Gastroesophageal sphincter (tissue), 4 donors: ENCODE data around the gene RALGAPB. TPM values are rescaled to one million over a fixed set of nuclear protein-coding genes. Genes with fewer than 3 reads are reported as not detected.

Experiments
- ATAC-seq: fragments of 150-250 bp; one replicate; pipeline ENCODE4 v1.9.1; 2016; ENCODE audit warnings: mild to moderate bottlenecking, moderate library complexity
- H3K27ac ChIP-seq, 4 donors: fragments of 200-600 bp; sonication (generic) in 3 of 4; 1 replicate in 3 of 4; 2 replicates in 1 of 4; pipeline ENCODE4 v1.5.1; 2016 to 2019
- H3K27me3 ChIP-seq: fragments of 200-600 bp; sonication (generic); one replicate; pipeline ENCODE4 v1.5.1; 2019
- H3K36me3 ChIP-seq, 2 donors: fragments of 200-600 bp; sonication (generic); one replicate each; pipeline ENCODE4 v1.5.1; 2019; ENCODE audit warnings: control low read depth in 1 of 2
- H3K4me1 ChIP-seq, 3 donors: fragments of 200-600 bp; sonication (generic); 1 replicate in 2 of 3; 2 replicates in 1 of 3; pipeline ENCODE4 v1.5.1; 2016 to 2019; ENCODE audit warnings: control low read depth in 2 of 3
- H3K4me3 ChIP-seq, 2 donors: fragments of 200-600 bp; sonication (generic); one replicate each; pipeline ENCODE4 v1.5.1; 2019; ENCODE audit warnings: mild to moderate bottlenecking in 1 of 2, moderate library complexity in 1 of 2
- H3K9me3 ChIP-seq, 3 donors: fragments of 200-600 bp; sonication (generic); one replicate each; pipeline ENCODE4 v1.5.1; 2017 to 2019; ENCODE audit warnings: control low read depth in 2 of 3
- EP300 ChIP-seq: sonication (generic); formaldehyde crosslinking; IDR thresholded peaks from one replicate; pipeline ENCODE4 v1.6.1; 2017; ENCODE audit warnings: antibody characterized with exemption, mild to moderate bottlenecking
- POLR2A ChIP-seq, 2 donors: fragments of 450-650 bp; IDR thresholded peaks; one replicate each; pipeline ENCODE4 v1.6.1; 2017; ENCODE audit warnings: antibody characterized with exemption in 2 of 2, mild to moderate bottlenecking in 2 of 2, moderate library complexity in 1 of 2
- POLR2AphosphoS5 ChIP-seq: sonication (generic); formaldehyde crosslinking; IDR thresholded peaks from one replicate; pipeline ENCODE4 v1.6.1; 2017; ENCODE audit warnings: antibody characterized with exemption
- WGBS, 2 donors: methylation state at CpG; one replicate each; pipeline ENCODE4 v1.1.5; 2018; ENCODE audit warnings: low coverage in 1 of 2; 5-methylcytosine and 5-hydroxymethylcytosine counted together
- total RNA-seq, 4 donors: library from RNA; depleted of rRNA; stranded (reverse); fragments of >200 nt; gene quantifications; one replicate each; pipeline ENCODE4 v1.1.0, GENCODE V29; 2016
- TF ChIP-seq, protein P1 (sequence below), 4 experiments: fragments of 200-600 bp in 2 of 4; fragments of 450-650 bp in 2 of 4; sonication (generic) in 1 of 4; IDR thresholded peaks; one replicate each; pipeline ENCODE4 v1.5.1; 2017 to 2019; ENCODE audit warnings: antibody characterized with exemption in 4 of 4, mild to moderate bottlenecking in 2 of 4, moderate library complexity in 2 of 4

RALGAPB gene
- total RNA-seq, 4 donors from 2014 or later, result 26.0 to 42.3 (median 36.0) TPM

DNA sequence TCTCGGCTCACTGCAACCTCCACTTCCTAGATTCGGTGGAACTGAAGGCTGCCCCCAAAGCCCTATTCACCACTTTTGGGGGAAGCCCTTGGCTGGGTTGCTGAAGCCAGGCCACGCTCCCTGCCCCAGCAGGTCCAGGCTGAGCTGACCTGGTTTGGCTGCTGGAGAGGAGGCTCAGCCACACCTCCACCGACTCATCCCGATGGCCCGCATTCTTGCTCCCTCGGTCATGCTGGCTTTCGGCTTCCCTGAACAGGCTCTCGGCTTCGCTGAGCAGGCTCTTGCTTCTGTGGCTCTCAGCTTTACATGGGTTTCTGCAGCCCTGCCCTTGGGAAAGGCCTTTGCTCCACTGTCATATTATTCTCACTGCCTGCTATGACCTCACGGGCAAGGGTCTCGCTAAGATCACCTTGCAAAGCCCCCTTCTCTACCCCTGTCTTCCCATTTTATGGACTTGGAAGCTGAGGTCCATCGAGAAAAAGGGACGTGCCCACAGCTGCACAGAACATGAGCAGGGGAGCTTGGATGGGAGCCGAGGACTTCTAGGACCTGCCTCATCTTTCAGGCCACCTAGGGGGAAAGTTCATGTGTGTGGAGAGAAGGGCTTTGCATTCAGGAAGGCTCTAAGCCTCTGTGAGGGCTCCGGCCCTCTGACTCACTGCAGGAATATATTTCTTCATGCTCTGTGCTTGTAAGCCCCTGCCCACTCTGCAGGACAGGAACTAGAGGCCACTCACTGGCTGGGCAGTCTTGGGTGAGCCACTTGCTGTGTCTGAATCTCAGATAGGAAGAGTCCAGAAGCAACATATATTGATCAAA is 144.6 kb downstream of the RALGAPB start:
- H3K4me3 ChIP-seq, result no peak overlapping the region
- no peak overlapping the region for H3K27ac ChIP-seq
- H3K9me3 ChIP-seq, result no peaks in the 10 kb centered on the region
- 59 to 84% methylated on average over 7 to 9 of the region's 16 CpGs for WGBS, 2 donors
- peaks cover 89% of the 10 kb centered on the region for H3K27me3 ChIP-seq
- no peak for ATAC-seq
- H3K4me1 ChIP-seq, result no peaks in the 10 kb centered on the region
- no peaks in the 10 kb centered on the region for H3K36me3 ChIP-seq
- no peak for TF ChIP-seq EP300
- TF ChIP-seq, protein P1, sequence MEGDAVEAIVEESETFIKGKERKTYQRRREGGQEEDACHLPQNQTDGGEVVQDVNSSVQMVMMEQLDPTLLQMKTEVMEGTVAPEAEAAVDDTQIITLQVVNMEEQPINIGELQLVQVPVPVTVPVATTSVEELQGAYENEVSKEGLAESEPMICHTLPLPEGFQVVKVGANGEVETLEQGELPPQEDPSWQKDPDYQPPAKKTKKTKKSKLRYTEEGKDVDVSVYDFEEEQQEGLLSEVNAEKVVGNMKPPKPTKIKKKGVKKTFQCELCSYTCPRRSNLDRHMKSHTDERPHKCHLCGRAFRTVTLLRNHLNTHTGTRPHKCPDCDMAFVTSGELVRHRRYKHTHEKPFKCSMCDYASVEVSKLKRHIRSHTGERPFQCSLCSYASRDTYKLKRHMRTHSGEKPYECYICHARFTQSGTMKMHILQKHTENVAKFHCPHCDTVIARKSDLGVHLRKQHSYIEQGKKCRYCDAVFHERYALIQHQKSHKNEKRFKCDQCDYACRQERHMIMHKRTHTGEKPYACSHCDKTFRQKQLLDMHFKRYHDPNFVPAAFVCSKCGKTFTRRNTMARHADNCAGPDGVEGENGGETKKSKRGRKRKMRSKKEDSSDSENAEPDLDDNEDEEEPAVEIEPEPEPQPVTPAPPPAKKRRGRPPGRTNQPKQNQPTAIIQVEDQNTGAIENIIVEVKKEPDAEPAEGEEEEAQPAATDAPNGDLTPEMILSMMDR (IDR thresholded peaks at IDR 0.05), result no peak
- no peak for TF ChIP-seq POLR2A (IDR thresholded peaks at IDR 0.05)
- TF ChIP-seq POLR2AphosphoS5, result no peak

DNA sequence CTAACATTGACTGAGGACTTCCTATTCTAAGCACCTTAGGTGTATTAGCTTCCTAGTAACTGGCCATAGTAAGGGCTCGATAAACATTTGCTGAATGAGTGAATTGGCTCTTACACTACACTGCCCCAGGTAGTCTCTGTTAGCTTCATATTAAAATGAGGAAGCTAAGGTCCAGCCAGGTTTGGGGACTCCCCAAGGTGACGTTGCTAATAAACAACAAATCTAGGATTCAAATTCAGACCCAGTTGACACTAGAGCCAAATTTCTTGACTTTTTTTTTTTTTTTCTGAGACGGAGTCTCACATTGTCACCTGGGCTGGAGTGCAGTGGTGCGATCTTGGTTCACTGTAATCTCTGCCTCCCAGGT is 145.2 kb downstream of the RALGAPB start:
- no peaks in the 10 kb centered on the region for H3K9me3 ChIP-seq
- TF ChIP-seq EP300, result no peak
- TF ChIP-seq, protein P1 (IDR thresholded peaks at IDR 0.05), result no peak
- TF ChIP-seq POLR2A (IDR thresholded peaks at IDR 0.05), result no peak
- TF ChIP-seq POLR2AphosphoS5, result no peak
- WGBS, 2 donors, result 83 to 90% methylated on average over 1 to 4 of the region's 4 CpGs
- peaks cover 89% of the 10 kb centered on the region for H3K27me3 ChIP-seq
- H3K4me3 ChIP-seq, result no peak overlapping the region
- no peak for ATAC-seq
- H3K27ac ChIP-seq, result no peak overlapping the region
- no peaks in the 10 kb centered on the region for H3K36me3 ChIP-seq
- no peaks in the 10 kb centered on the region for H3K4me1 ChIP-seq

DNA sequence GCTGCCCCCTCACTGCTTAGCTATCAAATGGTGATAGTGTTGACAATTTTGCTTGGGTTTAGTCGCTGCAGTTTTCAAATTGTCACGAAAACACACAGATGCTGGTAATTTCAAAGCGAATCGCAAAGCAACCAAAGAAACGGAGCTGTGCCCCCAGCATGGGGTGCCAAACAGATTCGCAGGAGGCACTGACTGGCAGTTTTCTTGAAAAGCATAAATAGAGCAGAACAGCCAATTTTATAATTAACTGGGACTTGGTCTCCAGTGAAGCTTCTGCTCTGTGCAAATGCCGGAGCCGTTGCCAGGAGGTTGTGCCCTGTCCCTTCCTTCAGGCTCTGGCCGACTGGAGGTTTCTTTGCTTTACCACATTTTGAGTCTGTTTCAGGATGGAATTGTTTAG is 147.8 kb downstream of the RALGAPB start:
- Histone ChIP-seq H3K4me1 (no peaks in the 10 kb centered on the region), H3K9me3 (peaks cover 0 to 11% (median 0%) of the 10 kb centered on the region in 3 donors), H3K36me3 (no peaks in the 10 kb centered on the region), H3K4me3 (no peak overlapping the region), H3K27me3 (peaks cover 79% of the 10 kb centered on the region), H3K27ac (no peak overlapping the region)
- TF ChIP-seq POLR2A (IDR thresholded peaks at IDR 0.05), result no peak
- TF ChIP-seq POLR2AphosphoS5, result no peak
- TF ChIP-seq, protein P1 (IDR thresholded peaks at IDR 0.05), result no peak
- TF ChIP-seq EP300, result no peak
- 47 to 53% methylated on average over 4 to 8 of the region's 9 CpGs for WGBS, 2 donors
- no peak for ATAC-seq

DNA sequence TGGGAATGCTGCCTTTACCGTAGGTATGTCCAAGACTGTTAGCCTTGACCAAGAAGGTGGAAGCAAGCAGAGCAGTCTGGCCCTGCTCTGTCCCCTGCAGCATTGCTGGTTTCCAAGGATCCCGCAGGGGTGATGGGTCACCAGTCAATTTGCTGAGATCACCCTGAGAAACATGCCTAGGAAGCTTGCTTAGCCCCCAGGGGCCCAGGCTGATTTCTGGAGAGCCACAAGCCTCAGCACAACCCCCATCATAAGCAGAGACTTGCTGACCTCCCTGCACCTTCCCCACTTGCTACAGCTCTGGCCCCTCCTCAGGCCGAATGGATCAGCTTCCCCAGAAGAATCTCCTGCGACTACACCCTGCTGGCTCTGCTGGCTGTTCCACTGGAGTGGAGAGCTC is 150.4 kb downstream of the RALGAPB start:
- Histone ChIP-seq H3K27ac (no peak overlapping the region), H3K4me3 (no peak overlapping the region), H3K9me3 (peaks cover 0 to 11% (median 0%) of the 10 kb centered on the region in 3 donors), H3K4me1 (no peaks in the 10 kb centered on the region), H3K36me3 (no peaks in the 10 kb centered on the region), H3K27me3 (peaks cover 58% of the 10 kb centered on the region)
- WGBS, 2 donors, result no CpG with 5 or more reads among the region's 4 CpGs
- TF ChIP-seq POLR2AphosphoS5 (no peak), EP300 (no peak), POLR2A (IDR thresholded peaks at IDR 0.05) (no peak)
- TF ChIP-seq, protein P1 (IDR thresholded peaks at IDR 0.05), result no peak
- ATAC-seq, result no peak

DNA sequence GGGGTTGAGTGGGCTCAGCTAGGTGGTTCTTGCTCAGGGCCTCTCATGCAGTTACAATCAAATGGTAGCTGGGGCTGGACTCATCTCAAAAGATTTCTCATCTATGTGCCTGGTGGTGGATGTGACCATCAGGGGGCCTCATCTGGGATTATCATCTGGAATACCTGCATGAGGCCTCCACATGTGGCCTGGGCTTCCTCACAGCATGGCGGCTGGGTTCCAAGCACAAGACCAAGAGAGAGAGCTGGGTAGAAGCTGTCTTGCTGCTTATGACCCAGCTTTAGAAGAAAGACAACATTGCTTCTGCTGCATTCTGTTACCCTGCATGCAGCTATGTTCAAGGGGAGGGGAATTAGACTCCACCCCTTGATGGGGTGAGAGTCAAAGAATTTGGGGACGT is 151.4 kb downstream of the RALGAPB start:
- peaks cover 49% of the 10 kb centered on the region for H3K27me3 ChIP-seq
- H3K27ac ChIP-seq, result no peak overlapping the region
- H3K4me1 ChIP-seq, result no peaks in the 10 kb centered on the region
- peaks cover 0 to 11% (median 0%) of the 10 kb centered on the region in 3 donors for H3K9me3 ChIP-seq
- H3K4me3 ChIP-seq, result no peak overlapping the region
- ATAC-seq, result no peak
- WGBS, 2 donors, result 60 to 78% methylated on average over 1 of the region's 2 CpGs
- no peaks in the 10 kb centered on the region for H3K36me3 ChIP-seq
- TF ChIP-seq, protein P1 (IDR thresholded peaks at IDR 0.05), result no peak
- TF ChIP-seq EP300 (no peak), POLR2AphosphoS5 (no peak)
